NB4 (cell line): ENCODE measurements around the gene ILF2.

Experiments used
- CTCF ChIP-seq: IDR thresholded peaks from one replicate; pipeline ENCODE4 v1.5.1; 2012; ENCODE audit warnings: low read depth, low read length
- POLR2A ChIP-seq: IDR thresholded peaks from 2 replicates; pipeline ENCODE4 v1.6.1; 2011; ENCODE audit warnings: mild to moderate bottlenecking; ENCODE audit not compliant: insufficient read length; ENCODE audit errors: extremely low read depth

GRCh38 chr1:153699768-153700167 is 29.0 kb upstream of the ILF2 start:
- TF ChIP-seq CTCF (no peak), POLR2A (no peak)
